BE2C (cell line): Measurements from ENCODE around the gene ING2.

Source experiments
- DNase-seq: peaks from one replicate; pipeline ENCODE4 v3.0.0-alpha.2; 2020
- H3K27me3 ChIP-seq: fragments of 250-450 bp; sonication (Bioruptor Pico); 2 replicates; pipeline ENCODE4 v1.5.1; 2020; ENCODE audit warnings: mild to moderate bottlenecking
- H3K36me3 ChIP-seq: fragments of 250-450 bp; sonication (Bioruptor Pico); 2 replicates; pipeline ENCODE4 v1.5.1; 2020; ENCODE audit warnings: mild to moderate bottlenecking
- H3K4me1 ChIP-seq: fragments of 250-450 bp; sonication (Bioruptor Pico); 2 replicates; pipeline ENCODE4 v1.5.1; 2020
- H3K4me3 ChIP-seq: 2 replicates; pipeline ENCODE4 v1.5.1; 2011; ENCODE audit warnings: low read depth, low read length
- H3K9me3 ChIP-seq: fragments of 250-450 bp; sonication (Bioruptor Pico); 2 replicates; pipeline ENCODE4 v1.5.1; 2020
- CTCF ChIP-seq: IDR thresholded peaks from 2 replicates; pipeline ENCODE4 v1.5.1; 2012; ENCODE audit warnings: mild to moderate bottlenecking, low read depth, low read length

The ING2 gene

GRCh38 chr4:183540410-183541009 is 35.7 kb downstream of the ING2 start:
- H3K27me3 ChIP-seq, result peaks cover 4% of the 10 kb centered on the region; the same call in 1 of the 2 replicates
- DNase-seq, result no peak
- no peak overlapping the region for H3K4me3 ChIP-seq
- no peak for TF ChIP-seq CTCF
- H3K9me3 ChIP-seq, result no peaks in the 10 kb centered on the region
- H3K4me1 ChIP-seq, result no peaks in the 10 kb centered on the region
- H3K36me3 ChIP-seq, result no peaks in the 10 kb centered on the region

DNA sequence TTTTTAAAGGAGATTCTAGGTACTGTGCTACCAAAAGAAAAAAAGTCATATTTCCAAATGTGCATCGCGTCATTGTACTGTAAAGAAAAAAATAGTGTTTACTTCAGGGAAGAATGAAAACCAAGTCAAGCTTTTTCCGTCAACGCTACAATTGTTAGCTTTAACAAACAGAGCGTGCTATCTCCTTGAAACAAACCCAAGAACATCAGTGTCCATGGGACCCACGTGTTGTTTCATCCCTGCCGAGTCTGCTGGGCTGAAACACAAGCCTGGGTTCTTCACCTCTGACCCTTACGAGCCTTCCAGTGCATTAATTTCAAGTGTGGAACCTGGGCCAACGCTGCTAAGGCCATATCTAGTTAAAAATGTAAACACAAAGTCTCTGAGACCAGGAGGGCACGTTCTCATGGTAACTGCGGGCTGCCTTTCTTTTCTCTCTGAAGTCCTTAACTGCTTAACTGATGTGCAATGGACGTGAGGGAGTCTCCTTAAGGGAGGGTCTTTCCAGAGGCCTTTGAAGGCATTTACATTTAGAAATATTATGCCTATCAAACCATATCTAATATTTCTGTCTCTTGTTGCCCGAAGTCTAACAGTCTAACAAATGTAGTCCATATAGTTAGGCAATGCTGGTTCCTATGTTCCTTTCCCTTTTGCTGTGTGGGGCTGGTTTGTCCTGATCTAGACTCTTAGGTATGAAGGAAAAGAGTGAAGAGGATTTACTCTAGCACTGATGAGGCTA is 36.3 kb downstream of the ING2 start:
- no peak overlapping the region for H3K4me3 ChIP-seq
- no peak for TF ChIP-seq CTCF
- H3K36me3 ChIP-seq, result no peaks in the 10 kb centered on the region
- no peaks in the 10 kb centered on the region; the same call in 1 of the 2 replicates for H3K27me3 ChIP-seq
- no peaks in the 10 kb centered on the region for H3K4me1 ChIP-seq
- no peak for DNase-seq
- H3K9me3 ChIP-seq, result no peaks in the 10 kb centered on the region

GRCh38 chr4:183541752-183542040 is 36.8 kb downstream of the ING2 start:
- H3K36me3 ChIP-seq, result no peaks in the 10 kb centered on the region
- TF ChIP-seq CTCF, result no peak
- DNase-seq, result no peak
- no peaks in the 10 kb centered on the region; the same call in 1 of the 2 replicates for H3K27me3 ChIP-seq
- no peaks in the 10 kb centered on the region for H3K4me1 ChIP-seq
- H3K4me3 ChIP-seq, result no peak overlapping the region
- no peaks in the 10 kb centered on the region for H3K9me3 ChIP-seq

DNA sequence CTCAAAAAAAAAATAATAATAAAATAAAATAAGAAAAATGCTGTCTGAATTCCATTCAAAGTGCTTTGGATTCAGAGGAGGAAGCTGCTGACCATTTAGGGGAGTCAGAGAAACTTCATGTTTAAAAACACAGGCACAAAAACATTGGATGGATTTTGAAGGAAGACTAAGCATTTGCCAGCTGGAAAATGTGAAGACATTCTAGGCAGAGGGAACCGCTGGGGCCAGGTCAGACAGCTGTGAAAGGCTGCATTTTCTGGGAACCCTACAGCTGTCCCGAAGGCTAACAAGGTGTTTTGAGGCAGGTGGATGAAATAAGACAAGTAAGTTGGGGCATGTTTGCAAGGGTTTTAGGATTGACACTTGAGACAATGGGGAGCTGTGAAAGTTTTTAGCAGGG is 38.6 kb downstream of the ING2 start:
- no peaks in the 10 kb centered on the region for H3K4me1 ChIP-seq
- TF ChIP-seq CTCF, result no peak
- no peaks in the 10 kb centered on the region for H3K36me3 ChIP-seq
- no peak for DNase-seq
- H3K9me3 ChIP-seq, result no peaks in the 10 kb centered on the region
- no peak overlapping the region for H3K4me3 ChIP-seq
- H3K27me3 ChIP-seq, result no peaks in the 10 kb centered on the region; the same call in 1 of the 2 replicates

- DNase-seq, result no peak
- no peak for TF ChIP-seq CTCF
- H3K4me3 ChIP-seq, result no peak overlapping the region
- no peaks in the 10 kb centered on the region for H3K9me3 ChIP-seq
- H3K36me3 ChIP-seq, result no peaks in the 10 kb centered on the region
- no peaks in the 10 kb centered on the region for H3K4me1 ChIP-seq
- no peaks in the 10 kb centered on the region; the same call in 1 of the 2 replicates for H3K27me3 ChIP-seq
Measured at GRCh38 chr4:183544109-183544508, 39.3 kb downstream of the ING2 start.

DNA sequence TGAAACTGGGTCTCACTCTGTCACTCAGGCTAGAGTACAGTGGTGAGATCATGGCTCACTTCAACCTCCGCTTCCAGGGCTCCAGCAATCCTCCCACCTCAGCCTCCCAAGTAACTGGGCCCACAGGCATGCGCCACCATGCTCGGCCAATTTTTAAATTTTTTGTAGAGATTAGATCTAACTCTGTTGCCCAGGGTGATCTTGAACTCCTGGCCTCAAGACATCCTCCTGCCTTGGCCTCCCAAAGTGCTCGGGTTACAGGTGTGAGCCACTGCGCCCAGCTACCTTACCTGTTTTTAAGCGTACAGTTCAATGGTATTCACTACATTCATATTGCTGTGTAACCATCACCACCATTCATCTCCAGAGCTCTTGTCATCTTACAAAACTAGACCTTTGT is 41.5 kb downstream of the ING2 start:
- Histone ChIP-seq H3K4me3 (no peak overlapping the region), H3K36me3 (no peaks in the 10 kb centered on the region), H3K9me3 (no peaks in the 10 kb centered on the region), H3K27me3 (no peaks in the 10 kb centered on the region; the same call in 1 of the 2 replicates), H3K4me1 (no peaks in the 10 kb centered on the region)
- TF ChIP-seq CTCF, result no peak
- no peak for DNase-seq
